ENCODE data around the gene NCKAP5. TPM values are rescaled to one million over a fixed set of nuclear protein-coding genes. Genes with fewer than 3 reads are reported as not detected.

The NCKAP5 gene
- total and polyA plus RNA-seq, 11 donors: 0.51 to 10.5 (median 5.2) TPM

DNA sequence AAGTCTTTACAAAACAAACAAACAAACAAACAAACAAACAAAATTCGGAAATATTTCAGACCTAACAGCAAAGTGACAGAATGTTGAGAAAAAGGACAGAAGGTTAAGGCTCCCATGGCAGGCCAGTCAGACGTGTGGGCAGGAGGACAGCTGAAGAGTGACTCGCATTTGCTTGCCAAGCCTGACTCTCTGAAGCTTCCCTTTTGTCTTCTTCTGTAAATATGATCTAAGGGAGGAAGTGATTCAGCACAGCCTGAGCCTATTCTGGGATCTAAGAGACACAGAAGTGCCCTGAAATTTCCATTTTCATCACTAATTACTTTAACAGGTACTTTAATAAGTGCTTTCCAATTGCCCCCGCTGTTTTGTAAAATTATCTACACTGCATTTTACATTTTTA is 764.2 kb downstream of the NCKAP5 start:
- Histone ChIP-seq H3K4me1 (peaks cover 0 to 14% (median 6%) of the 10 kb centered on the region in 12 donors), H3K27ac (peak overlapping the region in 4 of 12 donors; percentile 9 to 49 (median 38)), H3K9me3 (peaks cover 0 to 15% (median 0%) of the 10 kb centered on the region in 12 donors), H3K4me3 (no peak overlapping the region), H3K27me3 (no peaks in the 10 kb centered on the region), H3K36me3 (no peaks in the 10 kb centered on the region)
- DNase-seq (peak in 2 of 5 donors; percentile 30 to 31), ATAC-seq (peak in 3 of 4 donors; percentile 74 to 90 (median 87))
- WGBS, 4 donors: 36 to 45% (median 42%) methylated on average over 4 of the region's 4 CpGs
- intact Hi-C loops (cut with DNase I): no loop called here
- no peak for TF ChIP-seq CTCF (IDR thresholded peaks at IDR 0.05)
- TF ChIP-seq POLR2A (IDR thresholded peaks at IDR 0.05): no peak

GRCh38 chr2:132798341-132798740 is 769.9 kb downstream of the NCKAP5 start:
- H3K36me3 ChIP-seq: no peaks in the 10 kb centered on the region
- DNase-seq (no peak), ATAC-seq (no peak)
- no peaks in the 10 kb centered on the region for H3K9me3 ChIP-seq
- intact Hi-C loops (cut with DNase I): no loop called here
- H3K27me3 ChIP-seq: no peaks in the 10 kb centered on the region
- no peak overlapping the region for H3K27ac ChIP-seq
- H3K4me3 ChIP-seq: no peak overlapping the region
- TF ChIP-seq CTCF (IDR thresholded peaks at IDR 0.05): no peak
- TF ChIP-seq POLR2A (IDR thresholded peaks at IDR 0.05): no peak
- H3K4me1 ChIP-seq: peaks cover 0 to 1% (median 0%) of the 10 kb centered on the region in 12 donors

DNA sequence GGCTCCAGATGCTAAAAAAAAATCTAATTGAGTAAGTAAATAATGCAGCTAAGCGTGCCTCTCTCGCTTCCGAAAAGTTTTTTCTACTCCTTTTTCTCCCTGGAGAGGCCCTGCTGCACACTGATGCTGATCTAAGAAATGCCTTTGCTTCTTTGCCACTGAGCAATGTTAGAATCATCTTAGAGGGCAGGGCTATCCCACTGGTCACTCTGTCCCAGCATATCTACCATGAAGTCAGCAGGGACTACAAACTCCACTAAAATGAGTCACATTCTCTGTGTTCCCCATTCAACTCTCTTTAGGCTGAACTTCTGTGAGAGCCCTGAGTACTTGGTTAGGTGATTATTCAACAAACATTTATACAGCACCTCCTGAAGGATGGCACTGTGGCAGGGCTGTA is 770.7 kb downstream of the NCKAP5 start:
- DNase-seq: no peak
- WGBS, 4 donors: 76 to 98% (median 79%) methylated on average over 3 of the region's 3 CpGs
- Histone ChIP-seq H3K4me3 (no peak overlapping the region), H3K27ac (no peak overlapping the region), H3K9me3 (no peaks in the 10 kb centered on the region), H3K27me3 (no peaks in the 10 kb centered on the region), H3K36me3 (no peaks in the 10 kb centered on the region), H3K4me1 (no peaks in the 10 kb centered on the region)
- TF ChIP-seq CTCF (IDR thresholded peaks at IDR 0.05): no peak
- no peak for TF ChIP-seq POLR2A (IDR thresholded peaks at IDR 0.05)
- no peak for ATAC-seq
- intact Hi-C loops (cut with DNase I): no loop called here

GRCh38 chr2:132797071-132797470 is 771.2 kb downstream of the NCKAP5 start:
- Histone ChIP-seq H3K36me3 (no peaks in the 10 kb centered on the region), H3K9me3 (no peaks in the 10 kb centered on the region), H3K4me1 (no peaks in the 10 kb centered on the region), H3K4me3 (no peak overlapping the region), H3K27me3 (no peaks in the 10 kb centered on the region), H3K27ac (no peak overlapping the region)
- DNase-seq (no peak), ATAC-seq (no peak)
- intact Hi-C loops (cut with DNase I): no loop called here
- 76 to 81% (median 78%) methylated on average over 3 of the region's 3 CpGs for WGBS, 4 donors
- TF ChIP-seq POLR2A (IDR thresholded peaks at IDR 0.05) (no peak), CTCF (IDR thresholded peaks at IDR 0.05) (no peak)
